TTC549 (cell line): ENCODE measurements around the gene ECE2.
"Not testable (repeated sequence)": the region's sequence is repeated elsewhere in the genome, so short reads cannot be mapped to it uniquely, and the experiment has no call there.

Experiments used
- FAIRE-seq: peaks from 2 replicates; lab custom pipeline; 2012; peaks lifted over from hg19 to GRCh38; lab: Jason Lieb, UNC

ECE2 gene

DNA sequence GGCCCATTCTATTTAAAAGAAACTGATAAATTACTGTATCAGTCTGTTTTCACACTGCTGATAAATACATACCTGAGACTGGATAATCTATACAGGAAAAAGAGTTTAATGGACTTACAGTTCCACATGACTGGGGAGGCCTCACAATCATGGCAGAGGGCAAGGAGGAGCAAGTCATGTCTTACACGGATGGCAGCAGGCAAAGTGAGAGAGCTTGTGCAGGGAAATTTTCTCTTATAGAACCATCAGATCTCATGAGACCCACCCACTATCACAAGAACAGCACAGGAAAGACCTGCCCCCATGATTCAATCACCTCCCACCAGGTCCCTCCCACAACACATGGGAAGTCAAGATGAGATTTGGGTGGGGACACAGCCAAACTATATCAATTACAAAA, 8.6 kb upstream of the ECE2 start:
- not testable (repeated sequence) for FAIRE-seq

DNA sequence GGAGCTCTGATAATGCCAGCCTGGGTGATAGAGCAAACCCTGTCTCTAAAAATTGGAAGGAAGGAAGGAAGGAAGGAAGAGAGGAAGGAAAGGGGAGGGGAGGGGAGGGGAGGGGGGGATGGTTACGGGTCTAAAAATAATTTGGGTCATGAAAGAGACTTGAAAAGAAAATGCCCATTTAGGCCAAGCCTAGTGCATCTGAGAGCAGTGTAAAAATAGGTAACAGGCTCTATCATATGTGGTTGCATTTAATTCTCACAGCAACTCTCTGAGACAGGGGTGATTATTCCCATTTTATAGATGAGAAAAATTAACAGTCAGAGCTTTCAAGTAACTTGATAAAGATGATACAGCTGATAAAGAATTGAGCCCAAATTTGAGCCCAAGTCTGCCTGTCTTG, 3.6 kb upstream of the ECE2 start:
- no peak for FAIRE-seq

DNA sequence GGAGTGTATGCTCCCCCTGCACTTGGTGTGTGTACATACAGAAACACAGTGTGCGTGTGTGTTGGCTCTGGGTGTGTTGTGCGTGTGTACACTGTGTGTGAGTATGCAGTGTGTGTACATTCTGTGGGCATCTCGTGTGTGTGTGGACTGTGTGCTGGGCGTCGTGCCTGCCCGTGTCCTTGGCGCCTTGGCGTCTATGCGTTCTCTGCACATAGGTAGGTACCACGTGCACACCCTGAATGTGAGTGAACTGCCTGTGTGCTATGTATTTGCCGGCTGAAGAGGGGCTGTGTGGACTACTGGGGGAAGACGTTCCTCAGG, 481 bp upstream of the ECE2 start:
- FAIRE-seq, result no peak

DNA sequence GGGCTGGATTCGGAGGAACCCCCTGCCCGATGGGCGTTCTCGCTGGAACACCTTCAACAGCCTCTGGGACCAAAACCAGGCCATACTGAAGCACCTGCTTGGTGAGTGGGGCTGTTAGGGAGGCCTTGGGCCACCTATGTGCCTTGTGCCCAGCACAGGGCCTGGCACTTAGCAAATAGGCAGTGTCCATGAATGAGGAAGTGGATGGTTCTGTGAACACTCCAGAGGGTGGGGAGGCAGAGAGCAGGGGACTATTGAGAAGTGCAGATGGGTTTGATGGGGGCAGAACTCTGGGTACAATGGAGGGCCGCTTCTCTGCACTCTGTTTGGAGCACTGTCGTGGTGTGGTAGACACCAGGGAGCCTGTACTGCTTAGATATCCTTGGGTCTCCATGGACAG, 1.5 kb downstream of the ECE2 start:
- no peak for FAIRE-seq

DNA sequence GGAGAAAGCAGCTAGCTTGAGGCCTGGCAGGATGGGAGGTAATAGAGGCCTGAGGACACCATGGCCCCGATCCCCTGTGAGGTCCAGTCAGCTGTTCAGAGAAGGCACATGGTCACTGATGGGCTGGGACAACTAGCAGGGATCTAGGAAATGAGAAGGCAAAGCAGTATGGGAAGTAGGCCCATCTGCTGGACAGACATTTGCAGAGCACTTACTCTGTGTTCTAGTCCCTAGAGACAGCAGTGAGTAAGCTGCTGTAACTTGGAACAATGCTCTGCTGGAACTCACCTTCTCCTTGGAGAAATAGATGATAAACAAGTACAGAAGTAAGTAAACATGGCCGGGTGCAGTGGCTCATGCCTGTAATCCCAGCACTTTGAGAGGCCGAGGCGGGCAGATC, 7.1 kb downstream of the ECE2 start:
- no peak for FAIRE-seq

DNA sequence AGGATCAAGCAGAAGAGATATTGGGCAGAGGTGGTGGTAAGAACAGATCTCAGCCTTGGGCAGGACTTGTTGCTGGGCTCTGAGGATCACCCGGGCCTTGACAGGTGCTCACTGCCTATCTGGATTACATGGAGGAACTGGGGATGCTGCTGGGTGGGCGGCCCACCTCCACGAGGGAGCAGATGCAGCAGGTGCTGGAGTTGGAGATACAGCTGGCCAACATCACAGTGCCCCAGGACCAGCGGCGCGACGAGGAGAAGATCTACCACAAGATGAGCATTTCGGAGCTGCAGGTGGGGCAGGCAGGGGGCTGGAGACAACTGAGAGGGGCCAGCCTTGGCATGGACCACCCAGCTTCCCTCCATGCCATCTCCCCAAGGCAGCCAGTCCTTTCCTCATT, 7.9 kb downstream of the ECE2 start:
- no peak for FAIRE-seq

DNA sequence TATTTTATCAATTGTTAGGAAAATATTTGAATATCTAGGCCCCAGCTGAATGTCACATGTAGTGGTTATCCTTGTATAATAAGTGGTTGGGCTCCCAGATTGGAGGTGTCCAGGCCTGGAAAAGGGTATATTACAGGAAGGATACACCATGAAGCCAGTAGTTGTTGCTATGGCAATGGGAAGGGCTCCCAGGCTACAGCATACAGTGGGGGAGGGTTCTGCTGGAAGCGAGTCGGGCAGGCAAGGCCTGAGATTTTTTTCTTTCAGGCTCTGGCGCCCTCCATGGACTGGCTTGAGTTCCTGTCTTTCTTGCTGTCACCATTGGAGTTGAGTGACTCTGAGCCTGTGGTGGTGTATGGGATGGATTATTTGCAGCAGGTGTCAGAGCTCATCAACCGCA, 8.9 kb downstream of the ECE2 start:
- no peak for FAIRE-seq

DNA sequence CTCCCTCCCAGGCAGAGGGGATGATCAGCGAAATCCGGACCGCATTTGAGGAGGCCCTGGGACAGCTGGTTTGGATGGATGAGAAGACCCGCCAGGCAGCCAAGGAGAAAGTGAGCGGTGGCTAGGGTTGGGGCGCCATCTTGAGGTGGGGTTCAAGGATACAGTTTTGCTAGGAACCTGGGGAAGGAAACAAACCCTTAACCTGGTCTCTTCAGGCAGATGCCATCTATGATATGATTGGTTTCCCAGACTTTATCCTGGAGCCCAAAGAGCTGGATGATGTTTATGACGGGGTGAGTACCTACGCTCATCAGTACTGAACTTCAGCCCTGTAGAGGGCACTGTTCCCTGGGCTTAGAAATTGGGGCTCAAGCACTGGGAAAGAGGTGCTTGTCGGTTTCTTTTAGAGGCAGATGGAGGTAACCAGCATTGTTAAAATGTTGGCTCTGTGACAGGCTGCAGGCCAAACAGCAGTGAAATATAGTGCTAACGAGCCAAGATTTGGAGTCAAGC, 13.7 kb downstream of the ECE2 start:
- FAIRE-seq, result no peak

DNA sequence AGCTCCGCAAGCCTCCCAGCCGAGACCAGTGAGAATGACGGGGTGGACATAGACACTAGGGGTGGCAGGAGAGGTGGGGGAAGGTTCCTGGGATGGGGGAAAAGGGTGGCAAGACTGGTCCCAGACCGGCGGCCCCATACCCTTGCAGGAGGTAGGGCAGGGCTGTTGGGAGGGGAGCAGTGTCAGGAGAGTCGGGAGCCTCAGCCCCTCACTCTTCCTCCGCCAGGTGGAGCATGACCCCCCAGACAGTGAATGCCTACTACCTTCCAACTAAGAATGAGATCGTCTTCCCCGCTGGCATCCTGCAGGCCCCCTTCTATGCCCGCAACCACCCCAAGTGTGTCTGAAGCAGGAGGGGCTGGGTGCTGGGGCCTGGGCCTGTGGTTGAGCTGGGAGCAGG, 14.5 kb downstream of the ECE2 start:
- FAIRE-seq, result no peak

DNA sequence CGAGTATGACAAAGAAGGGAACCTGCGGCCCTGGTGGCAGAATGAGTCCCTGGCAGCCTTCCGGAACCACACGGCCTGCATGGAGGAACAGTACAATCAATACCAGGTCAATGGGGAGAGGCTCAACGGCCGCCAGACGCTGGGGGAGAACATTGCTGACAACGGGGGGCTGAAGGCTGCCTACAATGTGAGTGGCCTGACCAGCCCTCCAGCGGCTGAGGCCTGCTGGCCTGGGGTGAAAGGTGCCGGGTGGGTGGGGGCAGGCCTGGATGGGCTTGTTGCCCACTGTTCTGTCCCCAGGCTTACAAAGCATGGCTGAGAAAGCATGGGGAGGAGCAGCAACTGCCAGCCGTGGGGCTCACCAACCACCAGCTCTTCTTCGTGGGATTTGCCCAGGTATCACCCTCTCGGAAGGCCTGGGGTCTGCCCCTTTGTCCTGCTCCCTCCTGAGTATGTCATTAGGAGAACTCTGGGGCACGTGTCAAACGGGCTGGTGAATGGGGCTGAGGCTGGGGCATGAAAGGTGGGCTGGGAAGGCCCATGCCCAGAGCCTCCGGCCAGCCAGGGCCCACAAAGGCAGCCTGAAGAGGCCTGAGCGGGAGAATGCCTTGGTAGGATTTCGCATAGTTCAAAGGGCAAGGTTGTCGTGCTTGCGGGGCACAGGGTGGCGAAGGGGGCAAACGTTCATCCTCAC, 15.4 kb downstream of the ECE2 start:
- no peak for FAIRE-seq

DNA sequence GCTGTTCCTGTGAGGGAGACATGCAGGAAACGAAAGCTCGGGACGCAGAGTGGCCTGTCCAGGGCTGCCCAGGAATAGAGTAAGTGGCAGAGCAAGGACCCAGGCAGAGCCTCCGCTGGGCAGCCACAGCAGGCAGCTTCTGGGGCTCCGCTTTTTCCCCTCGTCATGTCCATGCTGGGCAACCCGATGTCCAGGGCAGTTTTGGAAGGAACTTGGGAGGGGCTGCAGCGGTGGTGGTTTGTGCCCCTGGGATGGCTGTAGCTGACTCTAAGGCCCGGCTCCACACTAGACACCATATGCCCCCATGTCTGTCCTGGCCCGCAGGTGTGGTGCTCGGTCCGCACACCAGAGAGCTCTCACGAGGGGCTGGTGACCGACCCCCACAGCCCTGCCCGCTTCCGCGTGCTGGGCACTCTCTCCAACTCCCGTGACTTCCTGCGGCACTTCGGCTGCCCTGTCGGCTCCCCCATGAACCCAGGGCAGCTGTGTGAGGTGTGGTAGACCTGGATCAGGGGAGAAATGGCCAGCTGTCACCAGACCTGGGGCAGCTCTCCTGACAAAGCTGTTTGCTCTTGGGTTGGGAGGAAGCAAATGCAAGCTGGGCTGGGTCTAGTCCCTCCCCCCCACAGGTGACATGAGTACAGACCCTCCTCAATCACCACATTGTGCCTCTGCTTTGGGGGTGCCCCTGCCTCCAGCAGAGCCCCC, 16.1 kb downstream of the ECE2 start:
- FAIRE-seq, result no peak

DNA sequence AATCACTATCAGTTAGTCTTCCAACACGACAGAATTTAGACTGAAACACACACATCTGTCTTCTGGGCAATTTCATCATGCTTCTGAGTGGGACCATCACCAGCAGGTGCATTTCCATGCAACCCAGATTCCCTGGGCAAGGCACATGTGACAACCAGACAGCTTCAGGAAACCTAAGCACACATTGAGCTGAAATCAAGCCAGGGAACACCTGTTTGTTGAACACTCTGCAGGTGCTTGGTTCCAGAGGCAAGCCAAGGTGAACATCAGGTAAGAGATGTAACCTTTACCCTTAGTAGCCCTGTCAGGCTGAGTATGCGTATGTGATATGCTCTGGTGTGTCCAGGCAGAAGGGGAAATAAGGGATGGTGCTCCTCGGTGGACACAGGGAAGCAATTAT, 19.9 kb downstream of the ECE2 start:
- no peak for FAIRE-seq

DNA sequence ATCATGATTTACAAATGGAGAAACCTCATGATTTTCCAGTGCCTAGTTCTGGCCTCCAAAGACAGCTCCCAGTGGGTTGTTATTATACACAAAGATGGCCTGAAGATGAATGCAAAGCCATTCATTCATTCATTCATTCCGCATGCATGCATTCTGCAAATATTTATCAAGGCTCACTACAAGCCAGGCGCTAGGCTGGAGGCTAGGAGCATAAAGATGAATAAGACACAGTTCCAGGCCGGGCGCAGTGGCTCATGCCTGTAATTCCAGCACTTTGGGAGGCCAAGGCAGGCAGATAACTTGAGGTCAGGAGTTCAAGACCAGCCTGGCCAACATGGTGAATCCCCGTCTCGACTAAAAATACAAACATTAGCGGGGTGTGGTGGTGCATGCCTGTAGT, 20.8 kb downstream of the ECE2 start:
- FAIRE-seq, result no peak

DNA sequence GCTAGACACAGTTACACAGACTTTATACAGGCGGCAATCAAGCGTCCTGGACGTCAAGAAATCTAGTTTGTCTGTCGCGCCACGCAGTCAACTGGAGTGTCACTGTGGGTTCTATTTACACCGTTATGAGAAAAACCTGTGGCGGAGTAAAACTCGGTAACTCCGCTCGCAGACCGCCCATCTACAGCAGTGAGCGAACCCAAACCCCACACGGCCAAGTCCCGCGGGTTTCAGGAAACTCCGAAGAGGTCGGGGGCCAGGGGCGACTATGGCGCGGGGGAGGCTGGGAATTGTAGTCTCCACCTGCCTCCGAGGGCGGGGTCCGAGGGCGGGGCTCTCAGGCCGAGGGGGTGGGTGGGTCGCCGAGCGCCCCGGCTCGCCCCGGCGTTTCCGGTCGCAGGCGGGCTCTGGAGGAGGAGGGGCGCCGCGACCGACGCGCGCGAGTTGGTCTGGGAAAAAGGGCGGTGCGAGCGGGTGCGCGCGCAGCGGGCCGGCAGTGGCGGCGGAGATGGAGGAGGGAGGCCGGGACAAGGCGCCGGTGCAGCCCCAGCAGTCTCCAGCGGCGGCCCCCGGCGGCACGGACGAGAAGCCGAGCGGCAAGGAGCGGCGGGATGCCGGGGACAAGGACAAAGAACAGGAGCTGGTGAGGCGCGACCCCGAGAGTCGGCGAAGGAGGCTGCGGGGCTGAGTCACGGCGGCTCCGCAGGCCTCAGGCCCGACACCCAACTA, 23.1 kb downstream of the ECE2 start, which contains the start of gene PSMD2:
TSS of gene PSMD2 (plus strand) at position 483 of the 729 bp plus-strand sequence. CDS start at position 509, 26 bp downstream.
- FAIRE-seq, result no peak

DNA sequence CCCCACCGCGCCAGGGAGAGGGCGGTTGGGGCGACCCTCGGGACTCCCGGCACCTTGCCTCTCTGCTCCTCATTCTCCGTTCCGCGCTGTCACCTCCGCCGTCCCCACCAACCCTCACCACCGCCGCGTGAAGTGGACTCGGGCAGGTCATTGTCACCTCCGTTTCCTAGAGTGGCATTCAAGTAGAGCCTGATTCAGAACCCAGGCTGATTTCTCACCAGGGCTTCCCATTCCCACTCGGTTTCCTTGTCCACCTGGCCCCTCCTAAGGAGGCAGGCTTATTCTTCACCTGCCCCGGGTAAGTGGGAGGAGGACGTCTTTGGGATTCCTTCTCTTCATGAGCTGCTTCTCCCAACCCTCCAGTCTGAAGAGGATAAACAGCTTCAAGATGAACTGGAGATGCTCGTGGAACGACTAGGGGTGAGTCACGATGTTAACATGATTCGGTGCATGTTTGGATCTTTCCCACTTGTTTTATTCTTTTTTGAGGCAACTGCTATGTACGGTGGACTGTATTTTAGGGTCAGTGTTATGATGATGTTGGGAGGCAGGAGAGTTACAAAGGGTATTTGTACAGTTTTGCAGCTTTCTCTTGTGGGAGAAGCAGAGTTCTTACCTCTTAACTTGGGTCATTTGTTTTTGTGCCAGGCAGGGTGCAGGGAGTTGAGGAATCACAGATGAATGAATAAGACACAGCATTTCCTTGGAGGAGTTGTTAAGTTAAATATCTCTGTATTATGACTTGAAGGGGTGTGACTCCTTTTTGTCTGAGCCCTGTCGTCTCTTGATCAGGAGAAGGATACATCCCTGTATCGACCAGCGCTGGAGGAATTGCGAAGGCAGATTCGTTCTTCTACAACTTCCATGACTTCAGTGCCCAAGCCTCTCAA, 23.9 kb downstream of the ECE2 start:
- no peak for FAIRE-seq

DNA sequence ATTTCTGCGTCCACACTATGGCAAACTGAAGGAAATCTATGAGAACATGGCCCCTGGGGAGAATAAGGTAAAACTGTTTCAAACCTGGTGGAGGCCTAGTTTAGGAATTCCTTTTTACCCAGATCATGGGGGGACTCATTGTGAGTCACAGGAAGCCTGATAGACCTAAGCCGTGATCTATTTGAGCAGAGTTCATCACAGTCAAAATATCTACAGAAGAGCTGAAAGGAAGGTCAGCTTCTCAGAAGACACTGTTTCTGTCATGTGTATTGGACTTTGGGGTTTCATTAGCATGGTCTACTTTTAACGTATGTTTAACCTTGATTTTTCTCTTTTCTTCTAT, 24.5 kb downstream of the ECE2 start:
- FAIRE-seq, result no peak

DNA sequence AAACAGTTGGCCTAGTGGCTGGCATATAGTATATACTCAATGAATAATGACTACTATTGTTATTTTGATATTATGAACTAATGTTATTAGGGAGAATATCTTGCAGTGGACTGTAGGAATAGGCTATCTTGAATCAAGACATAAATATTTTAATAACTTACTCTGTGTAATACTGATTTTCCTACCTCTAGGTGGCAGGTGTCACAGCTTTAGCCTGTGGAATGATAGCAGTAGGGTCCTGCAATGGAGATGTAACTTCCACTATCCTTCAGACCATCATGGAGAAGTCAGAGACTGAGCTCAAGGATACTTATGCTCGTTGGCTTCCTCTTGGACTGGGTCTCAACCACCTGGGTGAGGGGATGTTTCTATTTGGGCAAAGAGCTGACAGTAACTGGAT, 29.8 kb downstream of the ECE2 start:
- FAIRE-seq, result no peak

DNA sequence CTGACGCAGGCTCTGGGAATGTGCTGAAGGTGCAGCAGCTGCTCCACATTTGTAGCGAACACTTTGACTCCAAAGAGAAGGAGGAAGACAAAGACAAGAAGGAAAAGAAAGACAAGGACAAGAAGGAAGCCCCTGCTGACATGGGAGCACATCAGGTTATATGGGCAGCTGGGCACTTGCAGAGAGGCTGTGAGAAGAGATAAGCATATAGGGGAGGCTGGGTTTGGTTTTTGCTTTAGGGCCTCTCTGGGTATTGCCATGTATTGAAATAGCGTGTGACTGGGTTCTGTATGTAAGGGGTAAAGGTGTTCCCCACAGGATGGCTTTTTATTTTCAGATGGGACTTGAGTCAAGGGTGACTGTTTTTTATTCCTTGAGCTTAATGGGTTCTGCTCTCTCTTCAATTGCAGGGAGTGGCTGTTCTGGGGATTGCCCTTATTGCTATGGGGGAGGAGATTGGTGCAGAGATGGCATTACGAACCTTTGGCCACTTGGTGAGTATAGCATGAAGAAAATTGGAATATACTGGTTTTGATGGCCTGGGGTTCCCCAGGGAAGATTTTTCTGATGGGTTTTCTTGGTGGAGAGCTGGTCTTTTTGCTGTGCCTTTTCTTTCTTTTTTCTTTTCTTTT, 30.6 kb downstream of the ECE2 start:
- FAIRE-seq, result no peak

DNA sequence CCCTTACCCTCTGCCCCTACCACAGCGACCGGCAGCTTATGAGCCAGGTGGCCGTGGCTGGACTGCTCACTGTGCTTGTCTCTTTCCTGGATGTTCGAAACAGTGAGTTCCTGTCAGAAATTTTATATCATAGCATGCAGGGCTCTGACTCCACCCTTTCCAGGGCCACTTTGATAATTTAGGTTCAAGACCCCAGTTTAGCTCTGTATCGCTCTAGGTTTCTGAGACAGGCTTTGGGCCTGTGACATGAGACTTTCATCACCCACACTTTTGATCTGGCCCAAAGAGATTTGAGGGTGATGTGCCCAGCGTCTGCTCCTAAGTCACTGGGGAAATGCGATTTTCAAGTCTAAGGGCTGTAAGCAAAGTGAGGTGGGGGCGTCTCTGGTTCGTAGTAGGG, 32.1 kb downstream of the ECE2 start:
- FAIRE-seq, result no peak

DNA sequence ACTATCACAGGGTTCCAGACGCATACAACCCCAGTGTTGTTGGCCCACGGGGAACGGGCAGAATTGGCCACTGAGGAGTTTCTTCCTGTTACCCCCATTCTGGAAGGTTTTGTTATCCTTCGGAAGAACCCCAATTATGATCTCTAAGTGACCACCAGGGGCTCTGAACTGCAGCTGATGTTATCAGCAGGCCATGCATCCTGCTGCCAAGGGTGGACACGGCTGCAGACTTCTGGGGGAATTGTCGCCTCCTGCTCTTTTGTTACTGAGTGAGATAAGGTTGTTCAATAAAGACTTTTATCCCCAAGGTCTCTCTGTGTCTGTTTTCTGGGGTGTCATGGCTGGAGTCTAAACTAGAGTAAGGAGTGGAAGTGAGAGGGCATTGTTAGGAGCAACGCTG, 32.9 kb downstream of the ECE2 start:
- no peak for FAIRE-seq

DNA sequence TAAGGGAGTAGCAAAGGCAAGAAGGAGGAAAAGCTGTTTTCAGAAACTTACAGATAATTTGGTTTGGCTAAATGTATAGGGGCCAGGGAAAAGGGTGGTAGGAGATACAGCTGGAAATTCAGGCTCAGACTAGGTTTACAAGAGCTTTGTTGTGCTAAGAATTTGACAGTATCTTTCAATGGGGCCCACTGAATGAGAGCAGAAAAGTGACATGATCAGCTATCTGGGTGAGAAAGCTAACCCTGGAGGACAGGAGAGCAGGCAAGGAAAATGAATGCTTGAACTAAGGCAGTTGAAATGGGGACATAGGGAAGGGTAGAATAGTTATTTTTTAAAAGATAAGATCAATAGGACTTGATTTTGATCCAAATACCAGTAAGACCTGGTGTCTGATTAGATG, 35.8 kb downstream of the ECE2 start:
- FAIRE-seq, result no peak

DNA sequence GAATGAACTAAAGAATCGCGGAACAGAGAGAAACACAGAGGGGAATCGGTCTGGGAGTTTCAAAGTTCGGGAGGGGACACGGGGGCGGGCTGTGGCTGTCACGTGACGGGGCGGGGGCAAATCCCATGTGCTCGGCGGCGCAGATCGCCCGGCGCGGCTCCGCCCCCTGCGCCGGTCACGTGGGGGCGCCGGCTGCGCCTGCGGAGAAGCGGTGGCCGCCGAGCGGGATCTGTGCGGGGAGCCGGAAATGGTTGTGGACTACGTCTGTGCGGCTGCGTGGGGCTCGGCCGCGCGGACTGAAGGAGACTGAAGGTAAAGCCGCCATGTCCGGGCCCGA, 38.5 kb downstream of the ECE2 start, which contains the start of gene EIF4G1:
TSS of gene EIF4G1 (plus strand) at position 244 of the 337 bp plus-strand sequence. CDS start 1,191 bp downstream, outside the sequence.
- FAIRE-seq, result no peak
